Peyer's patch (tissue), 4 donors: ENCODE data around the gene TRIM49D1. TPM values are rescaled to one million over a fixed set of nuclear protein-coding genes. Genes with fewer than 3 reads are reported as not detected.
"Not testable (repeated sequence)": the region's sequence is repeated elsewhere in the genome, so short reads cannot be mapped to it uniquely, and the experiment has no call there.

ENCODE experiments used
- DNase-seq, 3 donors: peaks; one replicate each; pipeline ENCODE4 v3.0.0-alpha.2; 2017 to 2019
- H3K27ac ChIP-seq, 4 donors: fragments of 200-600 bp; sonication (generic); one replicate each; pipeline ENCODE4 v1.5.1; 2016 to 2019
- H3K27me3 ChIP-seq, 2 donors: fragments of 200-600 bp; sonication (generic); one replicate each; pipeline ENCODE4 v1.5.1; 2019
- H3K36me3 ChIP-seq, 3 donors: fragments of 200-600 bp; sonication (generic); one replicate each; pipeline ENCODE4 v1.5.1; 2016 to 2019
- H3K4me1 ChIP-seq, 4 donors: fragments of 200-600 bp; sonication (generic); one replicate each; pipeline ENCODE4 v1.5.1; 2016 to 2019
- H3K4me3 ChIP-seq, 4 donors: fragments of 200-600 bp; sonication (generic); 1 replicate in 3 of 4; 2 replicates in 1 of 4; pipeline ENCODE4 v1.5.1; 2016 to 2019; ENCODE audit warnings: mild to moderate bottlenecking in 1 of 4
- H3K9me3 ChIP-seq, 4 donors: fragments of 200-600 bp; sonication (generic); one replicate each; pipeline ENCODE4 v1.5.1; 2016 to 2019; ENCODE audit warnings: mild to moderate bottlenecking in 1 of 4
- CTCF ChIP-seq, 6 experiments: fragments of 450-650 bp in 4 of 6; fragments of 200-600 bp in 2 of 6; sonication (generic) in 1 of 6; IDR thresholded peaks; one replicate each; pipeline ENCODE4 v1.5.1; 2017 to 2019; ENCODE audit warnings: antibody characterized with exemption in 6 of 6, mild to moderate bottlenecking in 3 of 6, moderate library complexity in 1 of 6
- POLR2A ChIP-seq, 2 donors: fragments of 450-650 bp; IDR thresholded peaks; one replicate each; pipeline ENCODE4 v1.5.1; 2017; ENCODE audit warnings: antibody characterized with exemption in 2 of 2, mild to moderate bottlenecking in 2 of 2, moderate library complexity in 2 of 2
- small RNA-seq, 2 donors: library from RNA; depleted of rRNA; stranded (forward); fragments of <200 nt; gene quantifications; one replicate each; pipeline ENCODE3, GENCODE V24; 2016
- total RNA-seq, 4 donors: library from RNA; depleted of rRNA; stranded (reverse); fragments of >200 nt; gene quantifications; one replicate each; pipeline ENCODE4 v1.1.0, GENCODE V29; 2016

Gene TRIM49D1
- total RNA-seq = not detected

- no peak for TF ChIP-seq CTCF (IDR thresholded peaks at IDR 0.05)
- no peak for TF ChIP-seq POLR2A (IDR thresholded peaks at IDR 0.05)
- DNase-seq = no peak
Observed at GRCh38 chr11:89922195-89922660, at the start of gene TRIM49D1. Gene TRIM49D1, minus strand, starts transcription at chr11:89922245. Its CDS starts 4,535 bp downstream, at chr11:89917710.

DNA sequence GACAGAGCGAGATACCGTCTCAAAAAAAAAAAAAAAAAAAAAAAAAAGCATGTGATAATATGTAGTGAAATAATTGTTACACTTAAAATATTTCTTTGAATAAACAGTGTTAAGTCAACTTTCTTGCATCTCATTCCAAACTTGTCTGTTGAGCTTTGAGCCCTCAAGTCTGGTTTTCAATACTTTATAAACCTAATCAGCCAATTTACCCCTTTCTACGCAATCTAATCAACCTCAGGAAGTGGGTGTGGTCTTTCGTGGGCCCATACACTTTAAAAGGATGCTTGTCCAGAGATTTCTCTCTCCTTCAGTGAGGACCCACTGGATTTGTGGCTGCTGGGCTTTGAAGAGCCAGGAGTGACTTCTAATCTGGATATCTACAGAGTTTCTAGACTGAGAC is 43.7 kb upstream of the TRIM49D1 start, which contains the start of gene TRIM64:
TRIM64 (plus strand) TSS at position 301 of the 400 bp plus-strand sequence. CDS start 2,467 bp downstream, outside the sequence.
- not testable (repeated sequence) for H3K4me3 ChIP-seq, DNase-seq

More at GRCh38 chr11:89922195-89922660, at the start of gene TRIM49D1:
- Histone ChIP-seq H3K9me3 (no peaks in the 10 kb centered on the region), H3K27ac (no peak within 1 kb of the TSS), H3K4me1 (no peaks in the 10 kb centered on the region), H3K27me3 (no peaks in the 10 kb centered on the region), H3K36me3 (no peaks in the 10 kb centered on the region), H3K4me3 (no peak within 1 kb of the TSS)

GRCh38 chr11:89960833-89961232 is 38.8 kb upstream of the TRIM49D1 start:
- peak in 1 of 3 donors; percentile 21 for DNase-seq
- not testable (repeated sequence) for H3K4me1 ChIP-seq

More for the DNA sequence above, 43.7 kb upstream of the TRIM49D1 start, which contains the start of gene TRIM64:
- H3K27ac ChIP-seq, H3K27me3 ChIP-seq, H3K4me1 ChIP-seq, H3K36me3 ChIP-seq, H3K9me3 ChIP-seq: not testable (repeated sequence)

GRCh38 chr11:89923764-89924163 is 1.7 kb upstream of the TRIM49D1 start, which contains the start of gene TRIM49D2:
Gene TRIM49D2, plus strand, starts transcription at chr11:89924064. Its CDS starts 2,698 bp downstream, at chr11:89926762.
- not testable (repeated sequence) for H3K27me3 ChIP-seq, H3K4me3 ChIP-seq, H3K36me3 ChIP-seq, H3K9me3 ChIP-seq, H3K27ac ChIP-seq, H3K4me1 ChIP-seq, DNase-seq

More at GRCh38 chr11:89960833-89961232, 38.8 kb upstream of the TRIM49D1 start:
- not testable (repeated sequence) for H3K36me3 ChIP-seq, H3K27ac ChIP-seq, H3K4me3 ChIP-seq, H3K9me3 ChIP-seq, H3K27me3 ChIP-seq

DNA sequence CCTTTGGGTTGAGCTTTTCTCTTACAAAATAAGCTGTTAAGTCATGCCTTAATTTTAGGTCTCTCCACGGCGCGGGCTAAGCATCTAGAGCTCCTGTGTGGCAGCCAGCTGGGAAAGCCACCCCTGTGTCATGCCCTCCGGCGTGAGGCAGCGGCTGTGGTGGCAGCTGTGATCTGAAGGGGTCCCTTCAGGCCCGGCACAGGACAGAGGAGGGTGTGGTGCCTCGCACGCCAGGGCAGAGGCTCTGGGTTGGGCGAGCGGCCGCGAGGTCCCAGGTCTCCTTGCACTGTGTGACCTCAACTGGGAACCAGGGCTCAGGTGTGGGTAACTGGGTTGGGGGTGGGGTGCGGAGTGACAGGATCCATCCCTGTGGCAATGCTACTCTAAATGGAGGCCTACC is 21.2 kb downstream of the TRIM49D1 start:
- DNase-seq, H3K4me1 ChIP-seq, H3K36me3 ChIP-seq, H3K27me3 ChIP-seq, H3K4me3 ChIP-seq, H3K9me3 ChIP-seq, H3K27ac ChIP-seq: not testable (repeated sequence)

DNA sequence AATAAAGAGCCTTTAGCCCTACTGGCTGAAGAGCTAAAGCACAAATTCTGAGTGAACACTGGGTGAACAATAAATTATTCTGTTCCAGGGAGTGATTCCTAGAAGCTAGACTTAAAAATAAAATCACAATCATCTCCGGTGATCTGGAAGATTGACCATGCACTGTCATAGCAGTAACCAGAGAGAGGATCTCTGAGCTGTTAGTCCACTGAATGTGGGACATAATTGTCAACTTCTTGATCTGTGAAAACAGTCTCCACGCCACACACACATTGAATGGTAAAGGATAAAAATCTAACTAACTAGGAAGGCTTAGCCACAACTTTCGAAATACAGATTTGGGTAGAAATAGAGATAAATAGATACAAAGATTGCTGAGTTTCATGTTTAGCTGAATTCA is 28.8 kb downstream of the TRIM49D1 start:
- not testable (repeated sequence) for H3K4me1 ChIP-seq, H3K4me3 ChIP-seq, DNase-seq, H3K9me3 ChIP-seq, H3K36me3 ChIP-seq, H3K27ac ChIP-seq, H3K27me3 ChIP-seq

- H3K27me3 ChIP-seq, H3K36me3 ChIP-seq, H3K4me3 ChIP-seq, H3K9me3 ChIP-seq, H3K4me1 ChIP-seq, DNase-seq, H3K27ac ChIP-seq: not testable (repeated sequence)
Observed at GRCh38 chr11:89877511-89877910, 44.5 kb downstream of the TRIM49D1 start.

DNA sequence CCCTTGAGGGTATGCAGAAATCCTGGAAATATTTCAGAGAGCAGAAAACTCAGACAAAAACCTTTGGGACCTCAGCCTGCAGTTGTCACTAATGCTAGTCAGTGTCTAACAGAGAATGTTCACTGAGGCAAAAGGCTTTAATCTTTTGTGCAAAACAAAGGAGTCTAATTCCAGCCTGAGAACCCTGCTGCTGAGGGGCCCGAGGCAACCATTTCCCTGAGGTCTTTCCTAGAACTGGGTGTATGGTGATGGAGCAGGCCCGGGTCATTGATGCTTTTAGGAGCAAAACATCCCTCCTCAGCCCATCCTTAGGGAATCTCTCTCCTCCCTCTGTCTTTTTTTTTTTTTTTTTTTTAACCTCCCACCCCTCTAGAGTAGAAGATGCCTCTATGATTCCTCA is 49.5 kb downstream of the TRIM49D1 start:
- H3K4me3 ChIP-seq, H3K4me1 ChIP-seq, H3K27ac ChIP-seq, H3K36me3 ChIP-seq, DNase-seq, H3K27me3 ChIP-seq, H3K9me3 ChIP-seq: not testable (repeated sequence)

- not testable (repeated sequence) for H3K4me3 ChIP-seq, H3K36me3 ChIP-seq, H3K27me3 ChIP-seq, H3K4me1 ChIP-seq, H3K9me3 ChIP-seq, H3K27ac ChIP-seq
- peak in 1 of 3 donors; percentile 15 for DNase-seq
Observed at GRCh38 chr11:89865223-89865622, 56.8 kb downstream of the TRIM49D1 start.

DNA sequence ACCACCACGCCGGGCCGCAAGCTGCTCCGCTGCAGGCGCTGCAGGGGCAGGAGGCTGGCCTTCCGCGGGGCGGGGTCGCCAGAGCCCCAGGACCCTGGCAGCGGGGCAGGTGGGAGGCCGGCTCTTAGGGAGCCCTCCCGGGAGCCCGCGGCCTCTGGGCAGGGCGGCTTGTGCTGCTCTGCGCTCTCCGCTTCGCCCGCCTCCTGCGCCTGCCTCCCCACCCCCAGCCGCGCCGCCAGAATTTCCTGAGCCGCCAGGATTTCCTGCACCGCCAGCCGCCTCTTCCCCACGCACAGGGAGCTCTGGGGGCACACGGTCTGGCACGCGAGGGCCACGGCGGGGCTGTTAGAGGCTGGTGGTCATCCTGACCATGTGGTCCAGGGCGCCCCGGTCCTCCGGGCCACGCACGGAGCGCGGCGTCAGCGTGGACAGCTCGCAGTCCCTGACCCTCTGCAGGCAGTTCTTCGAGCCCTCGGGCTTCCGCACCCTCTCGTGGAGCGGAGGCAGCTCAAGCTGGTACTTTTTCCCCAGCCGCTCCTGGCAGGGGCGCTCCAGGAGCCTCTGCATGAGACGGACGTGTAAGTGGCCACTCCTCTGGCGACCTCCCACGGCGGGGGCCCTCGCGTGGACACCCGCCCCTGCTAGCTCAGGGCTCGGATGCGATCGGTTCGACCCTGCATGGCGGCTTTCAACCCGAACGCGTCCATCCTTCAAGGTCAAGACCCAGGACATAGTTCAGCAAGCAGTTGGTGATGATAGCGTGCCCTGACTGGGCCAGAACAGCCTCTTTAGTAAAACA is 57.9 kb downstream of the TRIM49D1 start:
- DNase-seq = peak in 2 of 3 donors; percentile 31 to 46
- not testable (repeated sequence) for H3K36me3 ChIP-seq, H3K4me3 ChIP-seq

More for the DNA sequence above, 57.9 kb downstream of the TRIM49D1 start:
- not testable (repeated sequence) for H3K27ac ChIP-seq, H3K4me1 ChIP-seq, H3K27me3 ChIP-seq, H3K9me3 ChIP-seq

Small RNA genes lying within 50 kb of the gene (small RNA-seq; reads per million reads assigned to genes)
- 0 reads per million in 2 donors for gene AP004607.1

Other genes starting within 250 kb of the TRIM49D1 start
- gene TRIM77, start 211.9 kb downstream of the TRIM49D1 start, total RNA-seq = not detected
- gene TRIM49, start 113.7 kb downstream of the TRIM49D1 start, total RNA-seq = not detected
- gene TRIM64B, start 43.8 kb downstream of the TRIM49D1 start, total RNA-seq = not detected
- gene TRIM49D2, start 1.8 kb upstream of the TRIM49D1 start, total RNA-seq = not detected
- not detected for gene TRIM64, start 43.8 kb upstream of the TRIM49D1 start, total RNA-seq
- not detected for gene TRIM49C, start 108.9 kb upstream of the TRIM49D1 start, total RNA-seq
- gene UBTFL1, start 163.7 kb upstream of the TRIM49D1 start, total RNA-seq = not detected
- 1 to 10 TPM in 3 of 4 donors, not detected in 1; 1.7 to 7.0 (median 4.2) TPM for gene NAALAD2, start 212.4 kb upstream of the TRIM49D1 start, total RNA-seq